HuH-7.5 (cell line): ENCODE results near the gene GABRR2.

ENCODE experiments used
- DNase-seq: peaks from one replicate; pipeline ENCODE4 v3.0.0; 2011; ENCODE audit warnings: low spot score

Gene GABRR2

DNA sequence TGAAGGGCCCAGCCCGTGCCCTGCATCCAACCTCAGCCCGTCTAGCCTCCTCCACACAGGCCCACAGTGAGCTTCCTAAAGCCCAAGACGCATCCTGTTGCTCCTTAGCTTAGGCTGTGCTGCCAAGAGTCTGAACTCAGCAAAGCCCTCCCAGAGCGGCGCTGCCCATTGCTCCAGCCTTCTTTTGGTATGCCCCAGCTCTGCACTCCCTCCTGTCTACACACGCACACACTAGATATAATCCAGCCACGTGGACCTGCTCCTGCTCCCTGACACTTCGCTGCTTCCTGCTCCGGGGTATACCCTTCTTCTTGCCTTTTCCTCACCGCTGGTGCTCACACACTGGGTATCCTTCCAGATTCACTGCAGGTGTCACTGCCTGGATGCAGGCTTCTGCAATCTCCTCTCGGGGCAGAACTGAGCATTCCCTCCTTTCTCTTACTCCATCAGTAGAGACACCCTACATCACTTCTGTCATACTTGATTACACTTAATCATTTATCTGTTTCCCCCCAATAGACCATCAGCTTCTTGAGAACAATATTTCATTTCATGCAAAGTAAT, 23.8 kb downstream of the GABRR2 start:
- DNase-seq, result no peak

DNA sequence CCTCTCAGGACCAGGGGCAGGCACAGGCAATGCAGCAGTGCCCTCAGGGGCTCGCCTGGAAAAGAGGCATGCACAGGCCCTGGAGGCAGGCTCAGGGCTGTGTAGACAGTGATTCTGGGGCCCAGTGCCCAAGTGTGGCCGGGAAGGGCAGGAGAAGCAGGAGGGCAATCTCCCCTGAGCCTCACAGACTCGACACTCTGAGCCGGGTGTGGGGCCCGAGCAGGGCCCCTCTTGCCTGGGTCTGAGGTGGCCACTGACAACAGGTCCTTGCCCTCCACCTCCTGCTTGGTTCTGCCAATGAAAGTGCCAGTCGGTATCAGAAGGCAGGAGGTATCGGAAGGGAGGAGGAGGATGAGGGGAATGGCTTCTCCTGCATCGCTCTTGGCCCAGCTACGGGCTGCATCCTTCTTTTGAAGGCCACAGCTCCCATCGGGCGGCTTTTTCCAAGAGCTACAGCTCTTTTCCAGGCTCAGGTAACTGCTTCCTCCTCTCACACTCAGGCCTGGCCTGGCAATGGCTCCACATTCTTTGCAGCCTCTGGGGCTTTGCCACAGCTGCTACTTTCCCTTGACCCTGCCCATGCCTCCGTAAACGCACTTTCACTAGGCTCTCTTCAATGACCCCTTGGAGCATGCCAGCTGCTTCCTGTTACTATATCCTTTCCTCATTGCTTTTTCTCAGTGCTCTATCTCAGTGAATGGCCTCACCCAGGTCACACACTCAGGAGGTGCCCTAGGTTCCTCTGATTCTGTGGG, 24.5 kb downstream of the GABRR2 start:
- DNase-seq, result no peak

DNA sequence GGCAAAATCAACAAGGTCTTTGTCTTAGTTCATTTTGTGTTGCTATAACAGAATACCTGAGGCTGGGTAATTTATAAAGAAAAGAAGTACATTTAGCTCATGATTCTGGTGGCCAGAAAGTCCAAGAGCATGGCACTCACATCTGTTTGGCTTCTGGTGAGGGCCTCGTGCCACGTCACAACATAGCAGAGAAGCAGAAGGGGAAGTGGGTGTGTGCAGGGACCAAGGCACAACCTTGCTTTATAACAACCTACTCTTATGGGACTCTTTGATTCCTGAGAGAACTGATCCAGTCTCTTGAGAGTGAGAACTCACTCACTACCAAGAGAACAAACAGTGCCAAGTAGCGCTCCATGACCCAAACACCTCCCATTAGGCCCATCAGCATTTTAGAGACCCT, 25.4 kb downstream of the GABRR2 start:
- no peak for DNase-seq

DNA sequence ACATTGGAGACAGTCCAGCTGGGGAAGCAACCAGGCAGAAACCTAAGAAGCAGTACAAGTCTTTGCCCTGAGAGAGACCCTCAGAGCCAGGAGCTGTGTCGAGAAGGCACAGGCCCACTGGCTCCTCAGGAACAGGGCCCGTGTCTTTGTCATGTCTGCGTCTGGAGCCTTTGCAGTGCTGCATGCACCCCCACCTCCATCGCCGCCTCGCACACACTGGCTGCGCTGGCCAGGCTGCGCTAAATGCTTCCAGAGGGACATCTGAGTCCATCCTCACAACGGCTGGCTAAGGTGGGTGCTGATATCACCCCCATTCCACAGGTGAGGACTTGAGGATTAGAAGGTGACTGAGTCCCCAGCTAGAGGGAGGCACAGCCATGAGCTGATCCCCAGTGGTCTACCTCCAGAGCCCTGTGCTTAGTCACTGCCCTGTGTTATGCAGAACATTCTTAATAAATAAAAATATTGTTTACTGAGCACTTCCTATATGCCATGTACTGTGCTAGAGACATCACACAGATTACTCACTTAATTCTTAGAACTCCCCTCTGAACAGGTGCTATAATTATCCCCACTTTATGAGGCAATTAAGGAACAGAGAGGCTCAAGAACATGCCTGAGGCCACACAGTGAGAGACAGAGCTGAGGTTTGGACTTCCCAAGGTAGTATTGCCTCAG, 27.6 kb downstream of the GABRR2 start:
- DNase-seq, result no peak

DNA sequence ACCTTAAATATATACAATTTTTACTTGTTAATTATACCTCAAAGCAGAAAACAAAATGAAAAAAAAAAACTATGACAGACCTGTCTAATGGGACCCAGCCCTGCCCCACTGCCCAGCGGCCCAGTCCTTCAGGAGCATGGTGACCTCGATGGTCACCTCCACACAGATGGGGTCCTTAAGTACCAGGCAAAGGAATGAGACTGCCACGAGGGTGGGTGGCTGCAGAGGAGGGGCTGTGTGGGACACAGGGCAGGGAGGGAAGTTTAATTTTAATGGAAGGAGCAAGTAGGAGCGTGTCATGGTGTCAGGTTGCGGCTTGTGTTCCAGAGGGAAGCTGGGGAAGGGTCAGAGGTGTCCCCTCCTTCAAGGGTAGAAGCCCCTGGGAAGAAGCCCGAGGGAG, 28.6 kb downstream of the GABRR2 start:
- DNase-seq, result no peak

DNA sequence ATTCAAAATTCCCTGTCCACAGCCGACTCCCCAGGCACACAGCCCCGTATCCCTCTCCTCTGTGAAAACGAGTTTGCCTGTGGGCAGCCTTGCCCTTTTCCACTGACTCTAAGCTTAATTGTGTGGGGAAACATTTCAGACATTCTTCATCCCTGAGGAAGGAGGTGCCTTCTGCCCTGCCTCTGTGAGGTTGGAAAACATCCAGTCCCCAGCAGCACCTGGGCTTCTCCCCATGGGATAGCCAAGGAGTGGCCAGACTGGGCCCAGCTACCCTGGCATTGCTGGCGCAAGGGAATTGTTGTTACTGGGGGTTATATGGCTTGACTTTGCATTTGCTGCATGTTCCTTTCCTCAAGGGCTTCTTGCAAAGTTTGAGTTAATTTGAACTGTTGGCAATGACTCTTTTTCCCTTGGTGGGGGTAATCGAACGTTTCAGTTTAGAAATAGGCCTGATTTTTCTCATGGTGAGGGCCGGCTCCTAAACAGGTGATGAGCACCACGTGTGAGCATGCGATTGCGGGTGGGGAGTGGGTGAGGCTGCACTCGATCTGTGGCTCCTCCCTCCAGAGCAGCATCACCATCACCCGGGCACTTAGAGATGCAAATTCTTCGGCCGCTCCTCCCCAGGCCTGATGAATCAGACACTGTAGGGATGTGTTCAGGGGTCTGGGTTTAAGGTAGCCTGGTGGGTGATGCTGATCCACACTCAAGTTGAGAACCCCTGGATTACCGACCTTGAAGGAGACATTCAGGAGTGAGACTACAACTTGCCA, 29.9 kb downstream of the GABRR2 start:
- no peak for DNase-seq

DNA sequence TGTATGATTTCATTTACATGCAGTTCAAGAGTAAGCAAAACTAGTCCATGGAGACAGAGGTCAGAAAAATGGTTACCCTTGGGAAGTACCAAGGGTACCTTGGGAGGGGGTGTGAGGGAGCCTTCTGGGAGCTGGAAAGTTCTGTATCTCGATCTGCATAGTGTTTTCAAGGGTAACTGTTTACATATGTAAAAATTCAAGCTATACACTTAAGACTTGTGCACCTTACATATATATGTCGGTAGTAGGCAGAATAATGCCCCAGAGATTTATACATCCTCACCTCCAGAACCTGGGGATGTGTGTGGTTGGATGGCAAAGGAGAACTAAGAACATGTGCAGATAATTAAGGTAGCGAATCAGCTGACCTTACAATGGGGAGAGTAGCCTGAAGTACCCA, 31.0 kb downstream of the GABRR2 start:
- no peak for DNase-seq

DNA sequence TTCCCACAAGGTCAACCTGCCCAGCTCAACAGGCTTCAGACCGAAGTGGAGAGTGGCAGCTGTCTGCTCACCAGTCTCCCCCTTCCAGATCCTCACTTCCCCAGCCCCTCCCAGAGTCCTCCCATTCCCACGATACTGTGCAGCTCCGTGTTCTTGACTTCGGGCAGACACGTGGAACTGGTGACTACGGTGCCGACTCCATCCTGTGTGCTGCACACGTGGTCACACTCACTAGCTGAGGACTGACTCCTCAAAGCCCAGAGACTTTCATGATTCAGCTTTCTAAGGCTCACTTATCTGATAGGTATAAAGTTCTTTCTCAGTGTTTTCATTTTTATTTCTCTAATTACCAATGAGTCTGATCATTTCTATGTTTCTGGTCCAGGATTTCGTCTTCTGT, 32.4 kb downstream of the GABRR2 start:
- no peak for DNase-seq

DNA sequence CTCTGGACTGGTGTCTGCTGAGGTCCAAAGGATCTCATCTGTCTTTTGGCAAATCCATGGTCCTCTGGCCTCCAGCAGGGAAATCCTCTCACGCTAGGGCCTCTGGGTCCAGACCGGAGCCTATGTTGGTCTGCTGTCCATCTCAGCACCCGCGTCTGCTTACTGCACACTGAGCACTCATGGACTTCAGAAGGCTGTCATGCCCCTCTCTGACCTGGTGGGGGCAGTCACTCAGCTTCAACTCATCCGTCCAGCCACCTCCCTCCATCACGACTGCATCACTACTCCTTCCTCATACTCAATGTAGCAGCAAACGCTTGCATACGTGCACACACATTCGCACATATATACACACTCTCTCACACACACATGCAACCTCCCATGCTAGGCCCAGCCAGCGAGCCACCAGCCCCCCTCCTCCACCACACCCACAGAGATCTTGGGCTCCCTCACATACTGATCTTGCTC, 33.3 kb downstream of the GABRR2 start:
- peak; percentile 68 for DNase-seq

DNA sequence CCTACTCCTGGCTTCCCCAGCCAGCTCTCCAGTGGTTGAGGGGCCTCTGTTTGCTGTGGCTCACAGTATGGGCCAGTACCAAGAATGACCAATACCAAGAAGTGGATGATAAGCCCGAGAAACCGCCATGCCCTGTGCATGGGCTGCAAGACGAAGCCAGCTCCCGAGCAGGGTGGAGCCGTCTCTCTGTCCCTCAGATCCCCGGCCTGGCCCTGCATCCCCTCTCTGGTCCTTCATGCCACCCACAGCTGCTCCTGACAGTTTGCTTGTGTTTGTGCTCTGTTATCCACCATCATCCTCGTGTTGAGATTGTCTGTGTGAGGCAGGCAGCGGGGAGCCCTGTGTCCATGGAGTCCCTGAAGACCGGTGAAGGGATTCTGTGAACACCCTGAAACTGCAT, 36.1 kb downstream of the GABRR2 start:
- DNase-seq, result no peak

DNA sequence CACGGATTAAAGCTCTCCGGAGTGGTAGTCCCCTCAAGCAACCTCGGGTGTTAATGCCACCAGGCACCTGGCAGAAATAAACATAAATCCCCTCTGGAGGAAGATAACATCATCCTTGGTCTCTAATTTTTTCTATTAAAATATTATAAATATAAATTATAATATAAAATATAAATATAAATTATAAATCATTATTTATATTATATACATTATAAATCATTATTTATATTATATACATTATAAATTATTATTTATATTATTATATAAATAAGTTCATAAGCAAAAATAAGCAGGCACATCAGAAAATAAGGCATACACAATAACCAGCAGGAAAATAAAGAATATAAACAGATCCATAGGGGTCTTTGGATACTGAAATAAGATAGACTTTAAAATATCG, 39.2 kb downstream of the GABRR2 start:
- no peak for DNase-seq

DNA sequence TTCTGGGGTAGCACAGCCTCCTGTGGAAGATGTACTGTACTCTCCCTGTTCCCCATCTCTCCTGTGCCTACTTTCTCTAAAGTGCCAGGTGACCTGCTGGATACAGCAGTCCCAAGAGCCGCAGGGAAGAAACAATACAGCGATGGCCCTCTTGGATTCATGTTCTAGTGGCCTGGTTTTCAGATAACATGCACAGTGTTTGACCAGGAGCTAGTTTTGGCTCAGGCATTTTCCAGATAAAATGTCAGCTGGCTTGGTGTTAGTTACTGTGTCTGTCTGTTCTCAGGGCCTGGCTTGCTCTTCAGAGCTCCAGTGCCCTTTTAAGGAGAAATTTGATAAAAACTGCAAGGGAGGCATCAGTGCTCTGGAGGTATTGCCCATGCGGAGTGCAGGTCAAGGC, 41.3 kb downstream of the GABRR2 start:
- DNase-seq, result no peak

DNA sequence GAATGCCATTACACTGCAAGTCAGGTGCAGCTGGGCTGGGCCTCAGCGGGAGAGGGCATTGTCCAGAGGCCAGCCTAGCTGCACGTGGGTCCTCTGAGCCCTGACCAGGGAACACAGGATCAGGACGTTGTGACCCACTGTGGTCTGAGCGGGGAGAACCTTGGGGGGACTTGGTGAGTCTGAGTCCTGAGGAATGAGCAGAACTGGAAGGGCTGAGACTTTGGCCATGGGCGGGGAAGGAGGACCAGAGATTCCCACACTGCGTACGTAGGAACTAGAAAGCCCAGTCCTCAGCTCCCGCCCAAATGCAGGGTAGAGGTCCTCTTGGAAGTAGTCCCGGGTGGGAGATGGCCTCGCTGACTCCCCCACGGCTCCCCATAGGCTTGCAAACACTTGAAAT, 42.5 kb downstream of the GABRR2 start:
- no peak for DNase-seq

DNA sequence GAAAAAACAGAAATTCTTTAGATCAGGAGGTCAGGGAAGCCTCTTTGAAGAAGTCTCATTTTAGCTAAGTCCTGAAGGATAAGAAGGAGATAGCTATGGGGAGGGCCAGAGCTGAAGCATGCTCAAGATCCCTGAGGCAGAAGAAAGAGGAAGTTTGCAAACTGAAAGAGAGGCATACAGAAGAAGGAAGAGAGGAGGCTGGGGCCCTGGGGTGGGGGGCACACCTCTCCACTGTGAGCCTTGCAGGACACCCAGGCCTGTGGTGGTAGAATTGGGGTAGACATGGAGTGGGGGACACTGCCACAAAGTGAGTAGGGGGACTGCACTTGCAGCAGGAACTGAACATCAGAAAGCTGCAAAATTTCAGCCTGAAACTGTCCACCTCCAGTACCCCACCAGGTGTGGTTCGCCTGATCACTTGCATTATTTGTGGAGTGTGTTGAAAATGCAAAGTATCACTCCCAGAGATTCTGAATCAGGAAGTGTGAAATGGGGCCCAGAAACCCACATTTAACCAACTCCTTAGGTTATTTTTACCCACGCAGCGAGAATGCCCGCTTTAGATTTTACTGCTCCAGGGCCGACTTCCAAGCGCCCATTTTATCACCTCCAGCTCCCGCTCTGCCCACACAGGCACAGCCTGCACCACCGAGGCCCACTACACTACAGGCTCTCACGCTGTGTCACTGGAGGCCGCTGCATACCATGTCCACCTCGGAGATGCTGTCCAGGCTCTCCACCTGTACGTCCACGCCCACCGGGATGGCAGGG, 44.0 kb downstream of the GABRR2 start:
- DNase-seq, result no peak

DNA sequence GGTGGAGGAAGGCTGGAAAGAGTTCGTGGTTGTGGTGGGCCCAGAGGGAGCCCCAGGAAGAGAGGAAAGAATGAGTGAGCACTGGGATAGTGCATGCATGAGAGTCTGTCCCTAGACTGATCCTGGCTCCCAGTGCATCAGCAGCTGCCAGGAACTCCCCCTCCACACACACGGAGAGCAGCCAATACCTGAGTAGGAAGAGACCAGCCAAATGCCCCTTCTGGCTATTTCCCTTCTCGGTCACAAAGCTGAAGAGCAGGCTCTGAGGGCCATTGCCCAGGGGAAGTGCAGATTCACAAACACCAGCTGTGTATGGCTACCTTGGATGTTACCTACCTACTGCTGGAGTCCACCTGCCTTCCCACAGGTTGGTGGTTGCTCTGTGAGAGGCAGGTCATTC, 45.1 kb downstream of the GABRR2 start:
- no peak for DNase-seq

DNA sequence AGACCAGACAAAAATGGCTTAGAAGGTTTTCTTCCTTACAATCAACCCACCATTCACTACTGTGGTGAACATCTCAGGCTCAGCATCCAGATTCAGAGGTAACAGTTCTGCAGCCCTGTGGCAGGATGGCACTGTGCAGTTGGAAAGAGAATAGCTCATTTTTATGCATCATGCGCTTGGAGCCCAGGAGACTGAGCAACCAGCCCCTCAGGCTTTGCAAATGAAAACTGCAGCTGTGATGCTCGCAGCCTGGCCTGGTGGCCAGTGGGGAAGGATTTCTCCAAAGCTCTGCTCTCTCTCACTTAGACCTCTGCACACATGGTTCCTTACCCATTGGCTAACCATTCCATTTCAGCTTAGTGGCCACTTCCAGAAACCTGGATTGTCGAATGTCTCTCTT, 45.8 kb downstream of the GABRR2 start:
- DNase-seq, result no peak

DNA sequence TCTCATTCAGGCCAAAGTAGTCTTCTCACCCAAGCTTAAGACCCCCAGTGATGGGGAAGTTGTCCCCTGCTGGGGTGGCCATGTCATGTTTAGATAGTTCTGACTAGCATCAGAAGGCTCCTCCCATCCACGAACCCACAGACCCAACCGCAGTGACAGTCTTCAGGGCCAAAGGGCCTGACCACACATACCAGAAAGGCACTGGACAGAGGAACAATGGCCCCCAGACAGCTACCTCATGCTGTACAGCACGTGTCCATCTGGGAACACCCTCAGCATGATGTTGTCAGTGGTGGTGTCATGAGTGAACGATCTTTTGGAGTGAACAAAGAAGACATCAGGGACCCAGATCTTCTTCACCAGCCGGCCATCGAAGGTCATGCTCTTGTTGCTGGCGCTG, 46.3 kb downstream of the GABRR2 start:
- DNase-seq, result no peak

DNA sequence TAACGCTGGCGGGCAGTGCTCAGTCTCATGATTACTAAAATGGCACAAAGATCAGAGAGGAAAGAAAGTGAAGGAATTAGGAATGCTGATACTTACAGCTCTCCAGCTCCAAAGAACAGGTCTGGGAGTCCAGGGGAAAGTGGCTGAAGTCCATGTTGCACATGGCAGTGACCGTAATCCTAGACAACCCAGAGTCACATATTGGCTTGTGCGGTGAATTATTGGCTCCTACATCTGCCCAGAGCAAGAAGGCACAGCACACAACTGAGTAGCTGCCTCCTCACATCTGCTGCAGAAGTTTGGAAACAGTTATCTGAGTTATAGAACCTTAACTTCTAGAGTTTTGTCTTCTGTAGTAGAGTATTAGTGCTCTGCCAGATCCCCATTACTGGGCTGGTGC, 47.2 kb downstream of the GABRR2 start:
- no peak for DNase-seq

DNA sequence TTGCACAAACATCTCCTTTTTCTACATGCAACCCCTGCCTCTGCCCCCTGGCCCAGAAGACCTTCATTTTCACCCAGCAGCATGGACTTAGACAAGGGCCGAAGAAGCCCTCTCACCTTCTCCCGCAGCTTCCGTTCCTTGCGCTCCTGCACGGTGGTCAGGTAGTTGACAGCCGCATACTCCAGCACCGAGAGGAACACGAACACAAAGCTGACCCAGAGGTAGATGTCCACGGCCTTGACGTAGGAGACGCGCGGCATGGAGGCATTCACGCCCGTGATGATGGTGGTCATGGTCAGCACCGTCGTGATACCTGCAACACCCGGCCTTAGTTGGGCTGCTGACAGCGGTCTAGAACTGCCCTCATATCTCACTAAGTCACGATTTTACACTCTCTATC, 50.8 kb downstream of the GABRR2 start:
- no peak for DNase-seq

DNA sequence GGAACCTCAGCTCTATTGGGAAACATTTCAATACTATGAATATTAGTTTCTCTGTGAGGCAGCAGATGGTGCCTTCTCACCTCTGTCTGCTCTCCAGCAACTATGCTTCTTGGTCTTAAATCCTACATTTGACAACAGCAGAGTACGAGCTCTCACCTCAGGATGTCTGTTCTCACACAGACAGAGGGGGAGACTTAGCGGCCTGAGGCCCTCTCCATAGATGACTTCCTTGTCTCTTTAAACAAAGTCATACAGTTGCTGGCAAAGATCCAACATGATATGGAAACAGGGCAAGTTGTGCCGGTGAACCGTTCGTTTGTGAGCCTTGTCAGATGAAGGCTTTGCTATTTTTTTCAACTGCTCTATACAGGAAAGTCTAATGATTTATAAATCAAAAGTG, 54.3 kb downstream of the GABRR2 start:
- DNase-seq, result peak; percentile 35

DNA sequence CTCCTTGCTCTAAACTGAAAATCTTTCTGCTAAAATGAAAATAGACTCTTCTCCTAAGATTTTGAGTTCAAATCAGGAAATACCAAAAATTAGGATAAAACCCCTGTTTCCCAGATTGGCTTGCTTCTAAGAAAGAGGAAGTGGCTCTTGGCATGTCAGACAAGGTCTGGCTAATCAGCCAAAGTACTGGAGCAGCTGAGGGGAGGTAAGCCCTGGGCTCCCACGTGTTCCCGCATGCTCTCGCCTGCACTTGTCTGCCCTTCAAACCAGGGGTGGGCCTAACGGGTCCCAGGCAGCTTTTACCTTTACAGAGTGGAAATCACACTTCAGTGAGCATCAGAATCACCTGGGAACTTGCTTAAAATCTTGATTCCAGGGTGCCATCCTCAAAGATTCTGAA, 54.8 kb downstream of the GABRR2 start:
- DNase-seq, result no peak

DNA sequence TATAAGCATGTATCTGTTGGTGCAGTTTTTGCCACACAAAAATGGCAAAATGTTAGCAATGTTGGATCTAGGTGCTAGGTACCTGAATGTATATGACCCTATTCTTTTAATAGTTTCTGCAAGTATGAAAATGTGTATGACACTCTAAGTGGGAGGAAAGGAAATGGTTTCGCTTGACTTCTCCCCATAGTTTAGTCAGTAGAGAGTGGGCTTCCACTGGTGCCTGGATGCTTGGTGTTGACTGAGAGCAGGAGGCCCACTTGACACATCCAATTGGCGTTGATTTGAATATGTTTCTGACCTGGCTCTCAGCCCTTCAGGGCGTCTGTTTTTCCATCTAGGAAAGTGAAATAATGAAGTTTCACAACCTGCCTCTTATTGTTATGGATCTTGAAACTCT, 56.2 kb downstream of the GABRR2 start:
- DNase-seq, result no peak
